H1 (cell line): ENCODE data around the gene INVS. TPM values are rescaled to one million over a fixed set of nuclear protein-coding genes. Genes with fewer than 3 reads are reported as not detected.

Experiments
- CTCF ChIA-PET: fragments of 300-600 bp; sonication (Branson Sonifier 250); formaldehyde crosslinking; loops from one replicate; lab custom pipeline; 2021; ENCODE audit not compliant: partially characterized antibody; lab: Charles Lee
- POLR2A ChIA-PET: fragments of 300-600 bp; sonication (Branson Sonifier 250); formaldehyde crosslinking; loops from one replicate; lab custom pipeline; 2021; ENCODE audit warnings: inconsistent platforms; ENCODE audit not compliant: partially characterized antibody; lab: Charles Lee
- DNase-seq, 2 experiments: peaks; one replicate each; pipeline versions ENCODE4 v3.0.0 to v3.0.0-alpha.2; 2010 to 2022; ENCODE audit warnings: low spot score in 2 of 2, low read depth in 1 of 2, mixed read lengths in 1 of 2
- FAIRE-seq: peaks from 2 replicates; lab custom pipeline; 2011; peaks lifted over from hg19 to GRCh38; lab: Jason Lieb, UNC
- H2AFZ ChIP-seq: 2 replicates; pipeline ENCODE4 v1.8.1; 2012; ENCODE audit warnings: low read length, inconsistent platforms
- H2AK5ac ChIP-seq: 2 replicates; pipeline ENCODE4 v1.6.1; 2013; ENCODE audit warnings: low read depth, low read length
- H2BK120ac ChIP-seq: replicated peaks from 2 replicates; pipeline ENCODE3; 2013; ENCODE audit warnings: low read depth, low read length, inconsistent platforms
- H2BK12ac ChIP-seq: 2 replicates; pipeline ENCODE4 v1.6.1; 2013; ENCODE audit warnings: low read depth, low read length
- H2BK15ac ChIP-seq: 2 replicates; pipeline ENCODE4 v1.6.1; 2013; ENCODE audit warnings: low read length
- H2BK20ac ChIP-seq: 2 replicates; pipeline ENCODE4 v1.6.1; 2013; ENCODE audit warnings: low read length
- H2BK5ac ChIP-seq: 2 replicates; pipeline ENCODE4 v1.6.1; 2013; ENCODE audit warnings: low read depth, low read length
- H3K14ac ChIP-seq: 2 replicates; pipeline ENCODE4 v1.6.1; 2013; ENCODE audit warnings: inconsistent platforms; ENCODE audit not compliant: insufficient read length
- H3K18ac ChIP-seq: 2 replicates; pipeline ENCODE4 v1.6.1; 2013; ENCODE audit warnings: low read length; ENCODE audit errors: extremely low read depth
- H3K23ac ChIP-seq: 2 replicates; pipeline ENCODE4 v1.6.1; 2013; ENCODE audit warnings: inconsistent platforms; ENCODE audit not compliant: insufficient read length
- H3K23me2 ChIP-seq: 2 replicates; pipeline ENCODE4 v1.6.1; 2013; ENCODE audit warnings: low read depth, low read length
- H3K27ac ChIP-seq: 2 replicates; pipeline ENCODE4 v1.6.1; 2011; ENCODE audit warnings: low read depth, low read length, inconsistent platforms
- H3K27me3 ChIP-seq, 4 experiments: replicated peaks in 1 of 4; 1 replicate in 1 of 4; 2 replicates in 3 of 4; pipeline versions ENCODE4 v1.6.1 to v1.8.1; 2011 to 2013; ENCODE audit warnings: low read length in 3 of 4, mild to moderate bottlenecking in 3 of 4, inconsistent platforms in 2 of 4, mixed read lengths in 2 of 4, moderate library complexity in 1 of 4; ENCODE audit not compliant: control insufficient read depth in 3 of 4, insufficient read depth in 3 of 4; ENCODE audit errors: extremely low read depth in 1 of 4
- H3K36me3 ChIP-seq, 4 experiments: 2 replicates each; pipeline versions ENCODE4 v1.6.1 to v1.8.1; 2011 to 2013; ENCODE audit warnings: mild to moderate bottlenecking in 4 of 4, low read length in 3 of 4, moderate library complexity in 2 of 4, control low read depth in 1 of 4, inconsistent platforms in 1 of 4; ENCODE audit not compliant: insufficient read depth in 4 of 4, control insufficient read depth in 2 of 4
- H3K4ac ChIP-seq: replicated peaks from 2 replicates; pipeline ENCODE3; 2013; ENCODE audit warnings: low read length, low read depth, mixed read lengths, inconsistent platforms; ENCODE audit not compliant: insufficient read length
- H3K4me1 ChIP-seq, 4 experiments: replicated peaks in 1 of 4; 1 replicate in 1 of 4; 2 replicates in 3 of 4; pipeline versions ENCODE4 v1.6.1 to v1.8.1; 2011 to 2013; ENCODE audit warnings: low read length in 3 of 4, inconsistent platforms in 2 of 4, mixed read lengths in 1 of 4; ENCODE audit not compliant: insufficient read depth in 4 of 4, control insufficient read depth in 3 of 4
- H3K4me2 ChIP-seq, 2 experiments: 2 replicates each; pipeline versions ENCODE4 v1.6.1 to v1.8.1; 2011 to 2013; ENCODE audit warnings: low read depth in 2 of 2, low read length in 2 of 2, control low read depth in 1 of 2, inconsistent platforms in 1 of 2, mild to moderate bottlenecking in 1 of 2; ENCODE audit not compliant: insufficient read depth in 1 of 2
- H3K4me3 ChIP-seq, 4 experiments: fragments of 200-600, 300-600 bp in 1 of 4; sonication (generic), shearing (Covaris generic), sonication (Bioruptor Twin) in 1 of 4; 2 replicates each; pipeline versions ENCODE4 v1.5.1 to v1.8.1; 2011 to 2016; ENCODE audit warnings: low read length in 4 of 4, low read depth in 3 of 4, control low read depth in 2 of 4, inconsistent platforms in 2 of 4, mild to moderate bottlenecking in 2 of 4, mixed read lengths in 1 of 4, moderate library complexity in 1 of 4; ENCODE audit not compliant: insufficient read depth in 2 of 4; ENCODE audit errors: extremely low read depth in 1 of 4
- H3K56ac ChIP-seq: replicated peaks from 2 replicates; pipeline ENCODE3; 2013; ENCODE audit warnings: low read depth, mild to moderate bottlenecking, mixed read lengths, low read length, inconsistent platforms; ENCODE audit not compliant: insufficient read length
- H3K79me1 ChIP-seq: 2 replicates; pipeline ENCODE4 v1.6.1; 2013; ENCODE audit warnings: low read depth, low read length, control low read depth
- H3K79me2 ChIP-seq, 2 experiments: 2 replicates each; pipeline versions ENCODE4 v1.6.1 to v1.8.1; 2012 to 2013; ENCODE audit warnings: low read length in 2 of 2, mild to moderate bottlenecking in 2 of 2, inconsistent platforms in 1 of 2; ENCODE audit not compliant: insufficient read depth in 2 of 2, control insufficient read depth in 1 of 2
- H3K9ac ChIP-seq, 4 experiments: replicated peaks in 1 of 4; 1 replicate in 1 of 4; 2 replicates in 3 of 4; pipeline versions ENCODE4 v1.6.1 to v1.8.1; 2011 to 2013; ENCODE audit warnings: low read depth in 3 of 4, low read length in 3 of 4, control low read depth in 2 of 4, mild to moderate bottlenecking in 2 of 4, moderate library complexity in 2 of 4, inconsistent platforms in 1 of 4; ENCODE audit errors: extremely low read depth in 1 of 4
- H3K9me3 ChIP-seq, 2 experiments: 2 replicates each; pipeline versions ENCODE4 v1.6.1 to v1.8.1; 2012 to 2013; ENCODE audit warnings: mild to moderate bottlenecking in 2 of 2, moderate library complexity in 2 of 2, control low read depth in 1 of 2, inconsistent platforms in 1 of 2, low read depth in 1 of 2, low read length in 1 of 2, mixed read lengths in 1 of 2; ENCODE audit not compliant: insufficient read depth in 2 of 2
- H4K20me1 ChIP-seq, 2 experiments: replicated peaks in 1 of 2; 2 replicates each; pipeline versions ENCODE3 to v1.8.1; 2011 to 2013; ENCODE audit warnings: inconsistent platforms in 2 of 2, low read length in 2 of 2, mild to moderate bottlenecking in 1 of 2; ENCODE audit not compliant: insufficient read depth in 2 of 2, control insufficient read depth in 1 of 2
- H4K5ac ChIP-seq: 2 replicates; pipeline ENCODE4 v1.6.1; 2013; ENCODE audit warnings: low read length, low read depth, mixed read lengths, inconsistent platforms; ENCODE audit not compliant: insufficient read length
- H4K8ac ChIP-seq: 2 replicates; pipeline ENCODE4 v1.8.0; 2013; ENCODE audit warnings: mild to moderate bottlenecking, moderate library complexity, low read length, inconsistent platforms; ENCODE audit not compliant: insufficient read depth; ENCODE audit errors: extremely low read depth
- H4K91ac ChIP-seq: replicated peaks from 2 replicates; pipeline ENCODE3; 2013; ENCODE audit warnings: low read length, mixed read lengths, inconsistent platforms; ENCODE audit not compliant: insufficient read length
- CTCF ChIP-seq, 3 experiments: IDR thresholded peaks; 1 replicate in 2 of 3; 2 replicates in 1 of 3; pipeline versions ENCODE4 v1.5.1 to v1.6.1; 2011; ENCODE audit warnings: low read length in 3 of 3, mild to moderate bottlenecking in 3 of 3, inconsistent platforms in 2 of 3, low read depth in 1 of 3, moderate library complexity in 1 of 3; ENCODE audit not compliant: insufficient read depth in 1 of 3; ENCODE audit errors: control extremely low read depth in 1 of 3
- EGR1 ChIP-seq: IDR thresholded peaks from 2 replicates; pipeline ENCODE4 v1.6.1; 2011; ENCODE audit warnings: low read depth, low read length, borderline replicate concordance
- GABPA ChIP-seq: IDR thresholded peaks from 2 replicates; pipeline ENCODE4 v1.6.1; 2011; ENCODE audit warnings: mild to moderate bottlenecking, low read length, moderate library complexity, borderline replicate concordance; ENCODE audit not compliant: insufficient read depth
- HDAC6 ChIP-seq: IDR thresholded peaks from one replicate; pipeline ENCODE4 v1.7.1; 2012; ENCODE audit warnings: low read depth, mild to moderate bottlenecking, inconsistent platforms, low read length, moderate library complexity
- KDM5A ChIP-seq: fragments of 200-600 bp; IDR thresholded peaks from 2 replicates; pipeline ENCODE4 v1.7.1; 2012; ENCODE audit warnings: mild to moderate bottlenecking, low read length, inconsistent platforms, mixed read lengths
- SIRT6 ChIP-seq: IDR thresholded peaks from one replicate; pipeline ENCODE4 v1.7.1; 2012; ENCODE audit warnings: low read length, inconsistent platforms
- TAF1 ChIP-seq: IDR thresholded peaks from 2 replicates; pipeline ENCODE4 v1.6.1; 2011; ENCODE audit warnings: mild to moderate bottlenecking, low read depth, low read length
- USF2 ChIP-seq: IDR thresholded peaks from 2 replicates; pipeline ENCODE4 v1.6.1; 2011; ENCODE audit warnings: low read length, improper control_type of control experiment
- WGBS, 2 experiments: shearing (Covaris generic) in 1 of 2; methylation state at CpG; one replicate each; pipeline versions ENCODE4 v1.1.6 to v1.1.7; 2013 to 2015; ENCODE audit warnings: low lambda C conversion rate in 2 of 2, mixed read lengths in 2 of 2, inconsistent platforms in 1 of 2, low coverage in 1 of 2, missing lambda C conversion rate in 1 of 2; ENCODE audit not compliant: insufficient replicate concordance in 2 of 2, insufficient coverage in 1 of 2, insufficient read length in 1 of 2; ENCODE audit errors: extremely low coverage in 1 of 2, missing lambda C conversion rate in 1 of 2; 5-methylcytosine and 5-hydroxymethylcytosine counted together
- polyA plus RNA-seq, 7 experiments: library from polyadenylated mRNA; depleted of rRNA in 3 of 7; stranded (reverse) in 5 of 7; unstranded in 2 of 7; fragments of >200 nt in 5 of 7; fragments of 200-250 nt in 2 of 7; gene quantifications; 1 replicate in 5 of 7; 2 replicates in 1 of 7; 4 replicates in 1 of 7; pipeline versions ENCODE4 v1.2.1 to v1.2.3, GENCODE V29; 2011 to 2013; ENCODE audit warnings: missing spikeins in 2 of 7, mixed read lengths in 2 of 7
- total RNA-seq: library from RNA; stranded (reverse); fragmentation: NEBNext Ultra II Directional; extraction: Animal tissue kit (Norgen Biotek cat#: 25700); gene quantifications from 2 replicates; pipeline ENCODE4 v1.2.1, GENCODE V29; 2021

Gene INVS
- total and polyA plus RNA-seq, 2 of the 8 experiments (the other 6 are each of a cell fraction or from before 2014, with no cell fraction given) = 4.1 to 6.9 TPM

GRCh38 chr9:100125236-100125635 lies 26.2 kb downstream of the INVS start:
- Histone ChIP-seq H2BK5ac (no peak overlapping the region), H3K18ac (no peak overlapping the region), H3K4me1 (no peaks in the 10 kb centered on the region), H2AK5ac (no peak overlapping the region), H3K14ac (no peak overlapping the region), H4K5ac (no peak overlapping the region), H2AFZ (no peak overlapping the region), H3K9me3 (no peaks in the 10 kb centered on the region), H3K79me1 (no peaks in the 10 kb centered on the region), H3K23ac (no peak overlapping the region), H2BK120ac (no peak overlapping the region), H3K79me2 (no peaks in the 10 kb centered on the region), H3K23me2 (no peaks in the 10 kb centered on the region), H3K9ac (no peak overlapping the region), H4K20me1 (no peaks in the 10 kb centered on the region), H3K27me3 (no peaks in the 10 kb centered on the region), H3K27ac (no peak overlapping the region), H3K4me2 (no peak overlapping the region), H2BK20ac (no peak overlapping the region), H3K56ac (no peak overlapping the region), H4K8ac (no peak overlapping the region), H2BK12ac (no peak overlapping the region), H3K4me3 (no peak overlapping the region), H3K4ac (no peak overlapping the region), H3K36me3 (no peaks in the 10 kb centered on the region), H2BK15ac (no peak overlapping the region), H4K91ac (no peak overlapping the region)
- 92% methylated on average over 2 of the region's 2 CpGs; no CpG with 5 or more reads in 1 of the 2 experiments for WGBS, 2 experiments
- no peak for DNase-seq
- ChIA-PET CTCF (no interaction called here), POLR2A (no interaction called here)
- no peak for FAIRE-seq
- TF ChIP-seq HDAC6 (no peak), TAF1 (no peak), GABPA (no peak), CTCF (IDR thresholded peaks at IDR 0.05; ENCODE audit: control extremely low read depth in 1 of 3, insufficient read depth in 1 of 3, low read depth in 1 of 3, low read length in 3 of 3) (no peak), SIRT6 (no peak), USF2 (no peak), KDM5A (no peak), EGR1 (no peak)
